HAP-1 (cell line): ENCODE measurements around the gene ACTMAP.

ENCODE experiments used
- DNase-seq, 2 experiments: peaks; one replicate each; pipeline ENCODE4 v3.0.0-alpha.2; 2016 to 2020; ENCODE audit warnings: low spot score in 2 of 2
- H3K27me3 ChIP-seq: fragments of 250-450 bp; sonication (Bioruptor Pico); 2 replicates; pipeline ENCODE4 v1.5.1; 2020; ENCODE audit warnings: low read depth, mild to moderate bottlenecking, moderate library complexity
- H3K36me3 ChIP-seq: fragments of 250-450 bp; sonication (Bioruptor Pico); replicated peaks from 2 replicates; pipeline ENCODE4 v1.5.1; 2020; ENCODE audit warnings: mild to moderate bottlenecking
- H3K4me1 ChIP-seq: fragments of 250-450 bp; sonication (Bioruptor Pico); 2 replicates; pipeline ENCODE4 v1.5.1; 2020; ENCODE audit warnings: mild to moderate bottlenecking
- H3K4me3 ChIP-seq: fragments of 250-450 bp; sonication (Bioruptor Pico); 2 replicates; pipeline ENCODE4 v1.5.1; 2020; ENCODE audit warnings: mild to moderate bottlenecking, moderate library complexity
- H3K9me3 ChIP-seq: fragments of 250-450 bp; sonication (Bioruptor Pico); 2 replicates; pipeline ENCODE4 v1.5.1; 2020; ENCODE audit warnings: mild to moderate bottlenecking, moderate library complexity
- in situ Hi-C: fragments of 300-500 bp; cut with MboI; formaldehyde crosslinking; loops from 3 replicates; pipeline ENCODE4 v1.14.3; 2020; ENCODE audit warnings: low sequenced_read_pairs, inconsistent platforms, mixed read lengths

ACTMAP gene

GRCh38 chr19:40763526-40763925 is 13.2 kb upstream of the ACTMAP start:
- H3K4me3 ChIP-seq: no peak overlapping the region
- in situ Hi-C loops: no loop called here
- H3K36me3 ChIP-seq: peaks cover 81% of the 10 kb centered on the region
- DNase-seq: no peak
- no peaks in the 10 kb centered on the region for H3K9me3 ChIP-seq
- no peaks in the 10 kb centered on the region for H3K27me3 ChIP-seq
- no peaks in the 10 kb centered on the region for H3K4me1 ChIP-seq

GRCh38 chr19:40762754-40763470 is 12.6 kb upstream of the ACTMAP start:
- in situ Hi-C loops: no loop called here
- Histone ChIP-seq H3K27me3 (no peaks in the 10 kb centered on the region), H3K36me3 (peaks cover 87% of the 10 kb centered on the region), H3K4me3 (no peak overlapping the region), H3K4me1 (no peaks in the 10 kb centered on the region), H3K9me3 (no peaks in the 10 kb centered on the region)
- no peak for DNase-seq

- Histone ChIP-seq H3K9me3 (no peaks in the 10 kb centered on the region), H3K4me3 (no peak overlapping the region), H3K4me1 (peaks cover 3% of the 10 kb centered on the region), H3K27me3 (no peaks in the 10 kb centered on the region), H3K36me3 (peaks cover 94% of the 10 kb centered on the region)
- no peak for DNase-seq
- in situ Hi-C loops: no loop called here
Measured at GRCh38 chr19:40759352-40759751, 9.1 kb upstream of the ACTMAP start.

- Histone ChIP-seq H3K4me1 (peaks cover 10% of the 10 kb centered on the region), H3K27me3 (no peaks in the 10 kb centered on the region), H3K4me3 (no peak overlapping the region), H3K36me3 (peaks cover 94% of the 10 kb centered on the region), H3K9me3 (no peaks in the 10 kb centered on the region)
- in situ Hi-C loops: no loop called here
- no peak for DNase-seq
Measured at GRCh38 chr19:40758491-40758890, 8.2 kb upstream of the ACTMAP start.

- Histone ChIP-seq H3K36me3 (peaks cover 86% of the 10 kb centered on the region), H3K4me3 (no peak overlapping the region), H3K4me1 (peaks cover 11% of the 10 kb centered on the region), H3K9me3 (no peaks in the 10 kb centered on the region), H3K27me3 (no peaks in the 10 kb centered on the region)
- in situ Hi-C loops: no loop called here
- DNase-seq: no peak
Measured at GRCh38 chr19:40756502-40757110, 6.3 kb upstream of the ACTMAP start.

- peaks cover 84% of the 10 kb centered on the region for H3K36me3 ChIP-seq
- no peaks in the 10 kb centered on the region for H3K27me3 ChIP-seq
- H3K4me3 ChIP-seq: no peak overlapping the region
- no peaks in the 10 kb centered on the region for H3K9me3 ChIP-seq
- peaks cover 11% of the 10 kb centered on the region for H3K4me1 ChIP-seq
- in situ Hi-C loops: no loop called here
- no peak for DNase-seq
Measured at GRCh38 chr19:40755791-40756190, 5.5 kb upstream of the ACTMAP start.

GRCh38 chr19:40755248-40755624 is 5.0 kb upstream of the ACTMAP start:
- Histone ChIP-seq H3K27me3 (no peaks in the 10 kb centered on the region), H3K36me3 (peaks cover 79% of the 10 kb centered on the region), H3K4me3 (no peak overlapping the region), H3K9me3 (no peaks in the 10 kb centered on the region), H3K4me1 (peaks cover 11% of the 10 kb centered on the region)
- DNase-seq: no peak
- in situ Hi-C loops: no loop called here

- in situ Hi-C loops: no loop called here
- H3K27me3 ChIP-seq: no peaks in the 10 kb centered on the region
- H3K36me3 ChIP-seq: peaks cover 74% of the 10 kb centered on the region
- peaks cover 11% of the 10 kb centered on the region for H3K4me1 ChIP-seq
- DNase-seq: no peak
- peak overlapping the region; percentile 6; the same call in 1 of the 2 replicates for H3K4me3 ChIP-seq
- no peaks in the 10 kb centered on the region for H3K9me3 ChIP-seq
Measured at GRCh38 chr19:40754611-40755247, 4.5 kb upstream of the ACTMAP start.

GRCh38 chr19:40752257-40752781 is 2.0 kb upstream of the ACTMAP start:
- in situ Hi-C loops: no loop called here
- Histone ChIP-seq H3K4me3 (peak overlapping the region; percentile 74), H3K9me3 (no peaks in the 10 kb centered on the region), H3K4me1 (peaks cover 22% of the 10 kb centered on the region), H3K36me3 (peaks cover 59% of the 10 kb centered on the region), H3K27me3 (no peaks in the 10 kb centered on the region)
- no peak for DNase-seq

- in situ Hi-C loops: no loop called here
- Histone ChIP-seq H3K4me1 (peaks cover 22% of the 10 kb centered on the region), H3K36me3 (peaks cover 54% of the 10 kb centered on the region), H3K4me3 (peak within 1 kb of the TSS; percentile 74), H3K27me3 (no peaks in the 10 kb centered on the region), H3K9me3 (no peaks in the 10 kb centered on the region)
- peak; percentile 95 to 99 for DNase-seq
Measured at GRCh38 chr19:40750874-40751537, 729 bp upstream of the ACTMAP start, which contains the start of gene SNRPA. Gene SNRPA (plus strand): TSS chr19:40751203. CDS start chr19:40751409, 206 bp downstream.

- H3K4me1 ChIP-seq: peaks cover 11% of the 10 kb centered on the region
- peaks cover 44% of the 10 kb centered on the region for H3K36me3 ChIP-seq
- DNase-seq: no peak
- H3K27me3 ChIP-seq: no peaks in the 10 kb centered on the region
- no peak overlapping the region for H3K4me3 ChIP-seq
- in situ Hi-C loops: no loop called here
- H3K9me3 ChIP-seq: no peaks in the 10 kb centered on the region
Measured at GRCh38 chr19:40747536-40747935, 2.7 kb downstream of the ACTMAP start.

- H3K27me3 ChIP-seq: no peaks in the 10 kb centered on the region
- H3K4me3 ChIP-seq: no peak overlapping the region
- H3K36me3 ChIP-seq: peaks cover 41% of the 10 kb centered on the region
- DNase-seq: no peak
- H3K9me3 ChIP-seq: no peaks in the 10 kb centered on the region
- peaks cover 11% of the 10 kb centered on the region for H3K4me1 ChIP-seq
- in situ Hi-C loops: no loop called here
Measured at GRCh38 chr19:40745402-40745780, 4.9 kb downstream of the ACTMAP start.

- no peaks in the 10 kb centered on the region for H3K27me3 ChIP-seq
- no peaks in the 10 kb centered on the region for H3K9me3 ChIP-seq
- no peak for DNase-seq
- H3K4me1 ChIP-seq: peaks cover 11% of the 10 kb centered on the region
- peaks cover 42% of the 10 kb centered on the region for H3K36me3 ChIP-seq
- in situ Hi-C loops: no loop called here
- no peak overlapping the region for H3K4me3 ChIP-seq
Measured at GRCh38 chr19:40744554-40745401, 5.5 kb downstream of the ACTMAP start.
